H1 (cell line): ENCODE results near the gene TCF20. TPM values are rescaled to one million over a fixed set of nuclear protein-coding genes. Genes with fewer than 3 reads are reported as not detected.

Experiments used
- SP2 ChIP-seq: IDR thresholded peaks from 2 replicates; pipeline ENCODE4 v1.6.1; 2012; ENCODE audit warnings: mild to moderate bottlenecking, low read length, inconsistent platforms
- SRF ChIP-seq: IDR thresholded peaks from 2 replicates; pipeline ENCODE4 v1.6.1; 2011; ENCODE audit warnings: mild to moderate bottlenecking, low read depth, low read length, moderate library complexity
- polyA plus RNA-seq, 7 experiments: library from polyadenylated mRNA; depleted of rRNA in 3 of 7; stranded (reverse) in 5 of 7; unstranded in 2 of 7; fragments of >200 nt in 5 of 7; fragments of 200-250 nt in 2 of 7; gene quantifications; 1 replicate in 5 of 7; 2 replicates in 1 of 7; 4 replicates in 1 of 7; pipeline versions ENCODE4 v1.2.1 to v1.2.3, GENCODE V29; 2011 to 2013; ENCODE audit warnings: missing spikeins in 2 of 7, mixed read lengths in 2 of 7
- total RNA-seq: library from RNA; stranded (reverse); fragmentation: NEBNext Ultra II Directional; extraction: Animal tissue kit (Norgen Biotek cat#: 25700); gene quantifications from 2 replicates; pipeline ENCODE4 v1.2.1, GENCODE V29; 2021
- TF ChIP-seq, protein P1 (sequence below): fragments of 300-600 bp; sonication (generic); IDR thresholded peaks from 2 replicates; pipeline ENCODE4 v1.7.1; 2012; ENCODE audit warnings: low read length, moderate library complexity, mild to moderate bottlenecking, inconsistent platforms; ENCODE audit not compliant: insufficient replicate concordance
- TF ChIP-seq, protein P2 (sequence below), 3 experiments: IDR thresholded peaks; 1 replicate in 2 of 3; 2 replicates in 1 of 3; pipeline versions ENCODE4 v1.5.1 to v1.6.1; 2011; ENCODE audit warnings: low read length in 3 of 3, mild to moderate bottlenecking in 3 of 3, inconsistent platforms in 2 of 3, low read depth in 1 of 3, moderate library complexity in 1 of 3; ENCODE audit not compliant: insufficient read depth in 1 of 3; ENCODE audit errors: control extremely low read depth in 1 of 3

Gene TCF20
- total and polyA plus RNA-seq, 2 of the 8 experiments (the other 6 are each of a cell fraction or from before 2014, with no cell fraction given) = 22.0 to 79.8 TPM

GRCh38 chr22:42297778-42298177 lies 27.3 kb upstream of the TCF20 start (continued):
- TF ChIP-seq, protein P1, sequence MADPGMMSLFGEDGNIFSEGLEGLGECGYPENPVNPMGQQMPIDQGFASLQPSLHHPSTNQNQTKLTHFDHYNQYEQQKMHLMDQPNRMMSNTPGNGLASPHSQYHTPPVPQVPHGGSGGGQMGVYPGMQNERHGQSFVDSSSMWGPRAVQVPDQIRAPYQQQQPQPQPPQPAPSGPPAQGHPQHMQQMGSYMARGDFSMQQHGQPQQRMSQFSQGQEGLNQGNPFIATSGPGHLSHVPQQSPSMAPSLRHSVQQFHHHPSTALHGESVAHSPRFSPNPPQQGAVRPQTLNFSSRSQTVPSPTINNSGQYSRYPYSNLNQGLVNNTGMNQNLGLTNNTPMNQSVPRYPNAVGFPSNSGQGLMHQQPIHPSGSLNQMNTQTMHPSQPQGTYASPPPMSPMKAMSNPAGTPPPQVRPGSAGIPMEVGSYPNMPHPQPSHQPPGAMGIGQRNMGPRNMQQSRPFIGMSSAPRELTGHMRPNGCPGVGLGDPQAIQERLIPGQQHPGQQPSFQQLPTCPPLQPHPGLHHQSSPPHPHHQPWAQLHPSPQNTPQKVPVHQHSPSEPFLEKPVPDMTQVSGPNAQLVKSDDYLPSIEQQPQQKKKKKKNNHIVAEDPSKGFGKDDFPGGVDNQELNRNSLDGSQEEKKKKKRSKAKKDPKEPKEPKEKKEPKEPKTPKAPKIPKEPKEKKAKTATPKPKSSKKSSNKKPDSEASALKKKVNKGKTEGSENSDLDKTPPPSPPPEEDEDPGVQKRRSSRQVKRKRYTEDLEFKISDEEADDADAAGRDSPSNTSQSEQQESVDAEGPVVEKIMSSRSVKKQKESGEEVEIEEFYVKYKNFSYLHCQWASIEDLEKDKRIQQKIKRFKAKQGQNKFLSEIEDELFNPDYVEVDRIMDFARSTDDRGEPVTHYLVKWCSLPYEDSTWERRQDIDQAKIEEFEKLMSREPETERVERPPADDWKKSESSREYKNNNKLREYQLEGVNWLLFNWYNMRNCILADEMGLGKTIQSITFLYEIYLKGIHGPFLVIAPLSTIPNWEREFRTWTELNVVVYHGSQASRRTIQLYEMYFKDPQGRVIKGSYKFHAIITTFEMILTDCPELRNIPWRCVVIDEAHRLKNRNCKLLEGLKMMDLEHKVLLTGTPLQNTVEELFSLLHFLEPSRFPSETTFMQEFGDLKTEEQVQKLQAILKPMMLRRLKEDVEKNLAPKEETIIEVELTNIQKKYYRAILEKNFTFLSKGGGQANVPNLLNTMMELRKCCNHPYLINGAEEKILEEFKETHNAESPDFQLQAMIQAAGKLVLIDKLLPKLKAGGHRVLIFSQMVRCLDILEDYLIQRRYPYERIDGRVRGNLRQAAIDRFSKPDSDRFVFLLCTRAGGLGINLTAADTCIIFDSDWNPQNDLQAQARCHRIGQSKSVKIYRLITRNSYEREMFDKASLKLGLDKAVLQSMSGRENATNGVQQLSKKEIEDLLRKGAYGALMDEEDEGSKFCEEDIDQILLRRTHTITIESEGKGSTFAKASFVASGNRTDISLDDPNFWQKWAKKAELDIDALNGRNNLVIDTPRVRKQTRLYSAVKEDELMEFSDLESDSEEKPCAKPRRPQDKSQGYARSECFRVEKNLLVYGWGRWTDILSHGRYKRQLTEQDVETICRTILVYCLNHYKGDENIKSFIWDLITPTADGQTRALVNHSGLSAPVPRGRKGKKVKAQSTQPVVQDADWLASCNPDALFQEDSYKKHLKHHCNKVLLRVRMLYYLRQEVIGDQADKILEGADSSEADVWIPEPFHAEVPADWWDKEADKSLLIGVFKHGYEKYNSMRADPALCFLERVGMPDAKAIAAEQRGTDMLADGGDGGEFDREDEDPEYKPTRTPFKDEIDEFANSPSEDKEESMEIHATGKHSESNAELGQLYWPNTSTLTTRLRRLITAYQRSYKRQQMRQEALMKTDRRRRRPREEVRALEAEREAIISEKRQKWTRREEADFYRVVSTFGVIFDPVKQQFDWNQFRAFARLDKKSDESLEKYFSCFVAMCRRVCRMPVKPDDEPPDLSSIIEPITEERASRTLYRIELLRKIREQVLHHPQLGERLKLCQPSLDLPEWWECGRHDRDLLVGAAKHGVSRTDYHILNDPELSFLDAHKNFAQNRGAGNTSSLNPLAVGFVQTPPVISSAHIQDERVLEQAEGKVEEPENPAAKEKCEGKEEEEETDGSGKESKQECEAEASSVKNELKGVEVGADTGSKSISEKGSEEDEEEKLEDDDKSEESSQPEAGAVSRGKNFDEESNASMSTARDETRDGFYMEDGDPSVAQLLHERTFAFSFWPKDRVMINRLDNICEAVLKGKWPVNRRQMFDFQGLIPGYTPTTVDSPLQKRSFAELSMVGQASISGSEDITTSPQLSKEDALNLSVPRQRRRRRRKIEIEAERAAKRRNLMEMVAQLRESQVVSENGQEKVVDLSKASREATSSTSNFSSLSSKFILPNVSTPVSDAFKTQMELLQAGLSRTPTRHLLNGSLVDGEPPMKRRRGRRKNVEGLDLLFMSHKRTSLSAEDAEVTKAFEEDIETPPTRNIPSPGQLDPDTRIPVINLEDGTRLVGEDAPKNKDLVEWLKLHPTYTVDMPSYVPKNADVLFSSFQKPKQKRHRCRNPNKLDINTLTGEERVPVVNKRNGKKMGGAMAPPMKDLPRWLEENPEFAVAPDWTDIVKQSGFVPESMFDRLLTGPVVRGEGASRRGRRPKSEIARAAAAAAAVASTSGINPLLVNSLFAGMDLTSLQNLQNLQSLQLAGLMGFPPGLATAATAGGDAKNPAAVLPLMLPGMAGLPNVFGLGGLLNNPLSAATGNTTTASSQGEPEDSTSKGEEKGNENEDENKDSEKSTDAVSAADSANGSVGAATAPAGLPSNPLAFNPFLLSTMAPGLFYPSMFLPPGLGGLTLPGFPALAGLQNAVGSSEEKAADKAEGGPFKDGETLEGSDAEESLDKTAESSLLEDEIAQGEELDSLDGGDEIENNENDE = no peak
- TF ChIP-seq, protein P2, sequence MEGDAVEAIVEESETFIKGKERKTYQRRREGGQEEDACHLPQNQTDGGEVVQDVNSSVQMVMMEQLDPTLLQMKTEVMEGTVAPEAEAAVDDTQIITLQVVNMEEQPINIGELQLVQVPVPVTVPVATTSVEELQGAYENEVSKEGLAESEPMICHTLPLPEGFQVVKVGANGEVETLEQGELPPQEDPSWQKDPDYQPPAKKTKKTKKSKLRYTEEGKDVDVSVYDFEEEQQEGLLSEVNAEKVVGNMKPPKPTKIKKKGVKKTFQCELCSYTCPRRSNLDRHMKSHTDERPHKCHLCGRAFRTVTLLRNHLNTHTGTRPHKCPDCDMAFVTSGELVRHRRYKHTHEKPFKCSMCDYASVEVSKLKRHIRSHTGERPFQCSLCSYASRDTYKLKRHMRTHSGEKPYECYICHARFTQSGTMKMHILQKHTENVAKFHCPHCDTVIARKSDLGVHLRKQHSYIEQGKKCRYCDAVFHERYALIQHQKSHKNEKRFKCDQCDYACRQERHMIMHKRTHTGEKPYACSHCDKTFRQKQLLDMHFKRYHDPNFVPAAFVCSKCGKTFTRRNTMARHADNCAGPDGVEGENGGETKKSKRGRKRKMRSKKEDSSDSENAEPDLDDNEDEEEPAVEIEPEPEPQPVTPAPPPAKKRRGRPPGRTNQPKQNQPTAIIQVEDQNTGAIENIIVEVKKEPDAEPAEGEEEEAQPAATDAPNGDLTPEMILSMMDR (IDR thresholded peaks at IDR 0.05; ENCODE audit: control extremely low read depth in 1 of 3, insufficient read depth in 1 of 3, low read depth in 1 of 3, low read length in 3 of 3) = no peak
- TF ChIP-seq SP2 (no peak), SRF (no peak)
- TF ChIP-seq, all 59 proteins: peak for 0
